HG03354 (cell line): ENCODE measurements around the gene IRF2.
"Not testable (repeated sequence)": the region's sequence is repeated elsewhere in the genome, so short reads cannot be mapped to it uniquely, and the experiment has no call there.

ENCODE experiments used
- ATAC-seq: cut with Tn5 transposase; IDR thresholded peaks from one replicate; pipeline ENCODE4 v1.9.1; 2021; ENCODE audit warnings: mild to moderate bottlenecking; ENCODE audit not compliant: unreplicated experiment, poor library complexity, severe bottlenecking

The IRF2 gene

GRCh38 chr4:184397516-184398163 is 76.7 kb downstream of the IRF2 start:
- ATAC-seq = no peak

GRCh38 chr4:184396570-184397515 is 77.5 kb downstream of the IRF2 start:
- no peak for ATAC-seq

GRCh38 chr4:184395971-184396391 is 78.4 kb downstream of the IRF2 start:
- ATAC-seq = peak; percentile 95

GRCh38 chr4:184395451-184395917 is 78.9 kb downstream of the IRF2 start:
- ATAC-seq = peak; percentile 20

- no peak for ATAC-seq
Observed at GRCh38 chr4:184392748-184393559, 81.4 kb downstream of the IRF2 start.

- no peak for ATAC-seq
Observed at GRCh38 chr4:184392316-184392715, 82.0 kb downstream of the IRF2 start.

GRCh38 chr4:184389978-184390900 is 84.1 kb downstream of the IRF2 start:
- no peak for ATAC-seq

- no peak for ATAC-seq
Observed at GRCh38 chr4:184388106-184388505, 86.2 kb downstream of the IRF2 start.

GRCh38 chr4:184387351-184387750 is 87.0 kb downstream of the IRF2 start:
- ATAC-seq = no peak

GRCh38 chr4:184386271-184386781 is 88.0 kb downstream of the IRF2 start:
- no peak for ATAC-seq

- no peak for ATAC-seq
Observed at GRCh38 chr4:184385705-184386141, 88.6 kb downstream of the IRF2 start.

GRCh38 chr4:184384810-184385557 is 89.4 kb downstream of the IRF2 start:
- peak; percentile 44 for ATAC-seq

GRCh38 chr4:184384056-184384809 is 90.1 kb downstream of the IRF2 start:
- ATAC-seq = peak; percentile 87

GRCh38 chr4:184383497-184384055 is 90.8 kb downstream of the IRF2 start:
- ATAC-seq = no peak

- no peak for ATAC-seq
Observed at GRCh38 chr4:184382189-184382846, 92.0 kb downstream of the IRF2 start.

- no peak for ATAC-seq
Observed at GRCh38 chr4:184380707-184381106, 93.6 kb downstream of the IRF2 start.

GRCh38 chr4:184380214-184380613 is 94.1 kb downstream of the IRF2 start:
- not testable (repeated sequence) for ATAC-seq
